Testis (tissue), 3 donors: ENCODE results near the gene OR51M1. TPM values are rescaled to one million over a fixed set of nuclear protein-coding genes. Genes with fewer than 3 reads are reported as not detected.

Experiments used
- DNase-seq: peaks from one replicate; pipeline ENCODE4 v3.0.0-alpha.2; 2019
- H3K27ac ChIP-seq, 2 donors: fragments of 200-600 bp; sonication (generic); one replicate each; pipeline ENCODE4 v1.5.1; 2019
- H3K27me3 ChIP-seq: fragments of 200-600 bp; sonication (generic); one replicate; pipeline ENCODE4 v1.5.1; 2019
- H3K36me3 ChIP-seq: fragments of 200-600 bp; sonication (generic); one replicate; pipeline ENCODE4 v1.5.1; 2017; ENCODE audit warnings: low read depth; ENCODE audit errors: missing control alignments
- H3K4me1 ChIP-seq: fragments of 200-600 bp; sonication (generic); one replicate; pipeline ENCODE4 v1.5.1; 2019
- H3K4me3 ChIP-seq, 2 donors: fragments of 200-600 bp; sonication (generic); one replicate each; pipeline ENCODE4 v1.5.1; 2017 to 2019
- H3K9me3 ChIP-seq: fragments of 200-600 bp; sonication (generic); one replicate; pipeline ENCODE4 v1.5.1; 2017
- POLR2A ChIP-seq: fragments of 450-650 bp; IDR thresholded peaks from one replicate; pipeline ENCODE4 v1.6.1; 2017; ENCODE audit warnings: antibody characterized with exemption, mild to moderate bottlenecking, moderate library complexity
- WGBS, 2 donors: methylation state at CpG; one replicate each; pipeline ENCODE4 v1.1.5; 2018; 5-methylcytosine and 5-hydroxymethylcytosine counted together
- intact Hi-C: fragments of 100-400 bp; cut with DNase I; formaldehyde crosslinking; loops from one replicate; pipeline ENCODE4 v1.15.1; 2023; ENCODE audit warnings: low total_unique reads
- polyA plus RNA-seq: library from polyadenylated mRNA; stranded (reverse); fragments of 350-450 nt; fragmentation: Illumina TruSeq; extraction: RNeasy Lipid Tissue Mini Kit (QIAGEN cat#74804); gene quantifications from one replicate; pipeline ENCODE4 v1.2.3, GENCODE V29; 2014; ENCODE audit warnings: low read depth, low replicate concordance; ENCODE audit not compliant: insufficient read depth
- total RNA-seq, 2 donors: library from RNA; depleted of rRNA; stranded (reverse); fragments of >200 nt; gene quantifications; one replicate each; pipeline ENCODE4 v1.2.3, GENCODE V29; 2016
- TF ChIP-seq, protein P1 (sequence below), 3 experiments: fragments of 450-650 bp in 2 of 3; fragments of 200-600 bp in 1 of 3; sonication (generic) in 1 of 3; IDR thresholded peaks; one replicate each; pipeline ENCODE4 v1.5.1; 2016 to 2019; ENCODE audit warnings: antibody characterized with exemption in 3 of 3, mild to moderate bottlenecking in 2 of 3, moderate library complexity in 1 of 3

OR51M1 gene
- total and polyA plus RNA-seq, 3 donors from 2014 or later = not detected

DNA sequence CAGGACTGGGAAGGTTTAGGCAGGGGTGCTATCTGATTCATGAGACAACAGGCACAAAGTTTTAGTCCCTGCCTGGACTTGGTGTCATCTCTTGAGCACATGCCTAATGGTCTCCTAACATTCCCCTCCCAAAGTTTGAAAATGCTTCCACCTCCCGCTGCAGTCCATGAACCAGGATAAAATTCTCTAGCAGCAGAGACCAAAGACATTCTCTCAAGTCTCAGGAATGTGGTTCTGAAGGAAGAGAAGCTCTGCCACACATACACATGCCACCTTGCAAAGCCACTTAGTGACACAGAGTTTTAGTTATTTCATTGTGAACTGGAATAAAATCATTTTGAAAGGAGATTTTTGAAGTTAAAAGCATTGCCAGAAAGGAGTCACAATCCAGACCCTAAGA, 16.8 kb upstream of the OR51M1 start:
- H3K4me3 ChIP-seq = no peak overlapping the region
- H3K27me3 ChIP-seq = no peaks in the 10 kb centered on the region
- TF ChIP-seq POLR2A = no peak
- TF ChIP-seq, protein P1, sequence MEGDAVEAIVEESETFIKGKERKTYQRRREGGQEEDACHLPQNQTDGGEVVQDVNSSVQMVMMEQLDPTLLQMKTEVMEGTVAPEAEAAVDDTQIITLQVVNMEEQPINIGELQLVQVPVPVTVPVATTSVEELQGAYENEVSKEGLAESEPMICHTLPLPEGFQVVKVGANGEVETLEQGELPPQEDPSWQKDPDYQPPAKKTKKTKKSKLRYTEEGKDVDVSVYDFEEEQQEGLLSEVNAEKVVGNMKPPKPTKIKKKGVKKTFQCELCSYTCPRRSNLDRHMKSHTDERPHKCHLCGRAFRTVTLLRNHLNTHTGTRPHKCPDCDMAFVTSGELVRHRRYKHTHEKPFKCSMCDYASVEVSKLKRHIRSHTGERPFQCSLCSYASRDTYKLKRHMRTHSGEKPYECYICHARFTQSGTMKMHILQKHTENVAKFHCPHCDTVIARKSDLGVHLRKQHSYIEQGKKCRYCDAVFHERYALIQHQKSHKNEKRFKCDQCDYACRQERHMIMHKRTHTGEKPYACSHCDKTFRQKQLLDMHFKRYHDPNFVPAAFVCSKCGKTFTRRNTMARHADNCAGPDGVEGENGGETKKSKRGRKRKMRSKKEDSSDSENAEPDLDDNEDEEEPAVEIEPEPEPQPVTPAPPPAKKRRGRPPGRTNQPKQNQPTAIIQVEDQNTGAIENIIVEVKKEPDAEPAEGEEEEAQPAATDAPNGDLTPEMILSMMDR (IDR thresholded peaks at IDR 0.05) = no peak
- no peaks in the 10 kb centered on the region for H3K9me3 ChIP-seq
- H3K4me1 ChIP-seq = peaks cover 3% of the 10 kb centered on the region
- intact Hi-C loops = no loop called here
- WGBS, 2 donors = 50 to 90% methylated on average over 1 of the region's 1 CpG
- H3K27ac ChIP-seq = no peak overlapping the region
- DNase-seq = no peak
- no peaks in the 10 kb centered on the region for H3K36me3 ChIP-seq

DNA sequence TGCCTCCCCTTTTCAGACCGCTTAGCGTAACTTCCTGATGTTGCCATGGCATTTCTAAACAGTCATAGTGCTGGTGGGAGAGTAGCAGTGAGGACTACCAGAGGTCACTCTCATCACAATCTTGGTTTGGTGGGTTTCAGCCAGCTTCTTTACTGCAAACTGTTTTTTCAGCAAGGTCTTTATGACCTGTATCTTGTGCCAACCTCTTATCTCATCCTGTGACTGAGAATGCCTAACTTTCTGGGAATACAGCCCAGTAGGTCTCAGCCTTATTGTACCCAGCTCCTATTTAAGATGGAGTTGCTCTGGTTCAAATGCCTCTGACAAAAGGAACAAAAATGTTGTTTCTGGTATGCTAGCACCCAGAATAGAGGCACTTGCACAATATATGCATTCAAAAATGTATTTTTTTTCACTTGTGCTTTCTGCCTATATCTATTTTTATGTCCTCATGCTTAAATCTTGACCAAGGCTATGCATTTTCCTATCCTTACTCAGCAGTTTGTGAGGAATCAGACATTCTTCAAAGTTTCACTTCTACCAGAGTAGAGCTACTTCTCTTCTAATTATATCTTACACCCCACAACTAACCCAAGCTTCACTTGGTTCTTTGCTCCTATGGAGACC, 16.1 kb upstream of the OR51M1 start:
- intact Hi-C loops = no loop called here
- WGBS, 2 donors = 39 to 69% methylated on average over 2 of the region's 2 CpGs
- TF ChIP-seq POLR2A = no peak
- TF ChIP-seq, protein P1 (IDR thresholded peaks at IDR 0.05) = no peak
- no peaks in the 10 kb centered on the region for H3K27me3 ChIP-seq
- H3K27ac ChIP-seq = no peak overlapping the region
- H3K4me3 ChIP-seq = no peak overlapping the region
- H3K9me3 ChIP-seq = no peaks in the 10 kb centered on the region
- no peaks in the 10 kb centered on the region for H3K36me3 ChIP-seq
- no peak for DNase-seq
- peaks cover 3% of the 10 kb centered on the region for H3K4me1 ChIP-seq

GRCh38 chr11:5368502-5369043, 15.0 kb upstream of the OR51M1 start:
- H3K27ac ChIP-seq = no peak overlapping the region
- DNase-seq = no peak
- no peaks in the 10 kb centered on the region for H3K9me3 ChIP-seq
- H3K36me3 ChIP-seq = no peaks in the 10 kb centered on the region
- WGBS, 2 donors = 70 to 72% methylated on average over 3 of the region's 3 CpGs
- no peak for TF ChIP-seq POLR2A
- TF ChIP-seq, protein P1 (IDR thresholded peaks at IDR 0.05) = no peak
- peaks cover 3% of the 10 kb centered on the region for H3K4me1 ChIP-seq
- no peaks in the 10 kb centered on the region for H3K27me3 ChIP-seq
- H3K4me3 ChIP-seq = no peak overlapping the region
- intact Hi-C loops = no loop called here

DNA sequence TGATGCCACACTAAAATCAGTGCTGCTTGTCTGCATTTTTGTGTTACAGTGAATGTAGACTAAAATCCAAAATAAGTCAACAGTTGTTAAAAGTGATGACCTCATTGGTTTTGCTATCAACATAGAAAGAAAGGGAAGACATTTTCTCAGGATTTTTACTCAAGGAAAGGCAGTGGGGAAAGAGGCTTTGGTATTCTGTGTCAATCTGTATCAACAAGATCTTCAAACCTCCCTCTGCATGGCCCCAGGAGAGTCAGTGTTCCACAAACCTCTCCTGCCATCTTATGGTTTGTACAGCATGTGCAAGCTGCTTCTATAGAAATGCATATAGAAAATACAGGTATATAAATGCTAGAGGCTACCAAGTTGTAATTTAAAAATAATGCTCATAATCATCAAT, 13.8 kb upstream of the OR51M1 start:
- Histone ChIP-seq H3K27me3 (no peaks in the 10 kb centered on the region), H3K27ac (no peak overlapping the region), H3K36me3 (no peaks in the 10 kb centered on the region), H3K4me3 (no peak overlapping the region), H3K9me3 (no peaks in the 10 kb centered on the region), H3K4me1 (peaks cover 3% of the 10 kb centered on the region)
- TF ChIP-seq, protein P1 (IDR thresholded peaks at IDR 0.05) = no peak
- TF ChIP-seq POLR2A = no peak
- DNase-seq = no peak
- intact Hi-C loops = no loop called here

- H3K4me3 ChIP-seq = no peak overlapping the region
- intact Hi-C loops = no loop called here
- TF ChIP-seq, protein P1 (IDR thresholded peaks at IDR 0.05) = peak; percentile 40 to 55 (median 43)
- no peak for TF ChIP-seq POLR2A
- H3K9me3 ChIP-seq = no peaks in the 10 kb centered on the region
- H3K36me3 ChIP-seq = no peaks in the 10 kb centered on the region
- peak; percentile 74 for DNase-seq
- no peaks in the 10 kb centered on the region for H3K27me3 ChIP-seq
- WGBS, 2 donors = 72 to 74% methylated on average over 4 of the region's 4 CpGs
- H3K4me1 ChIP-seq = no peaks in the 10 kb centered on the region
- H3K27ac ChIP-seq = no peak overlapping the region
Observed at GRCh38 chr11:5380740-5381342, 2.8 kb upstream of the OR51M1 start.
